Measurements from ENCODE around the gene PLA2G7.

GRCh38 chr6:46741482-46741881 is 6.3 kb upstream of the PLA2G7 start:
- TF ChIP-seq CTCF (optimal IDR thresholded peaks at IDR 0.05 in 1 of 3, IDR thresholded peaks at IDR 0.05 in 1 of 3, conservative IDR thresholded peaks at IDR 0.05 in 1 of 3; ENCODE audit: extremely low read depth in 1 of 3, insufficient read depth in 2 of 3, low read length in 3 of 3) (no peak), EZH2 (IDR thresholded peaks at IDR 0.05; ENCODE audit: low read length) (no peak)

Data from keratinocyte (primary cell).